Neural cell (in vitro differentiated cells): Measurements from ENCODE around the gene SMPD3.

ENCODE experiments used
- EZH2 ChIP-seq: fragments of 200-600, 300-800 bp; shearing (Covaris generic), sonication (generic); IDR thresholded peaks from 2 replicates; pipeline ENCODE4 v1.6.1; 2014; ENCODE audit warnings: antibody characterized with exemption, low read length, borderline replicate concordance, mild to moderate bottlenecking; ENCODE audit not compliant: insufficient read depth, poor library complexity, severe bottlenecking
- POLR2AphosphoS5 ChIP-seq: IDR thresholded peaks from 2 replicates; pipeline ENCODE4 v1.6.1; 2012
- SMC3 ChIP-seq: fragments of 450-650 bp; conservative IDR thresholded peaks from 2 replicates; pipeline ENCODE4 v1.6.1; 2014; ENCODE audit warnings: antibody characterized with exemption, mild to moderate bottlenecking, moderate library complexity; ENCODE audit not compliant: poor library complexity
- TF ChIP-seq, protein P1 (sequence below): fragments of 450-650 bp; IDR thresholded peaks from 2 replicates; pipeline ENCODE4 v1.5.1; 2014; ENCODE audit warnings: antibody characterized with exemption, mild to moderate bottlenecking, moderate library complexity; ENCODE audit not compliant: poor library complexity, severe bottlenecking
- TF ChIP-seq, protein P2 (sequence below): IDR thresholded peaks from 2 replicates; pipeline ENCODE4 v1.6.1; 2012; ENCODE audit warnings: borderline replicate concordance

DNA sequence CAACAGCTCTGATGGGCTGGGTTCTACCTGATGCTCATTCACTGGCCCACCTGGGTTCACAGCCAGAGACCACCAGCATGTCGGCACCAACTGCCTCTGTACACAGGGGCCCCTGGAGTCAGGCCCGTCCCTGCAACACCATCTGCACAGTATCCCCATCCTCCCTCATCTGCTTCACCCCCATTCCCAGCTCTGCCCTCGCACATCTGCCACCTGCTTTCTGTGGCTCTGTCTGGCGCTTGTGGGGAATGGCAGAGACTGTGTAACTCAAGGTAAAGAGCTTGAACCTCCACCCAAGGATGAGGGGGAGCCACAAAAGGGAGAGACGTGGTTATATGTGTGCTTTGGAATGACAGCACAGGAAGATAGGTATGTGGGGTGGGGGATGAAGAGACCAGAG lies 27.2 kb downstream of the SMPD3 start:
- TF ChIP-seq SMC3 (no peak), EZH2 (no peak), POLR2AphosphoS5 (no peak)
- TF ChIP-seq, protein P1, sequence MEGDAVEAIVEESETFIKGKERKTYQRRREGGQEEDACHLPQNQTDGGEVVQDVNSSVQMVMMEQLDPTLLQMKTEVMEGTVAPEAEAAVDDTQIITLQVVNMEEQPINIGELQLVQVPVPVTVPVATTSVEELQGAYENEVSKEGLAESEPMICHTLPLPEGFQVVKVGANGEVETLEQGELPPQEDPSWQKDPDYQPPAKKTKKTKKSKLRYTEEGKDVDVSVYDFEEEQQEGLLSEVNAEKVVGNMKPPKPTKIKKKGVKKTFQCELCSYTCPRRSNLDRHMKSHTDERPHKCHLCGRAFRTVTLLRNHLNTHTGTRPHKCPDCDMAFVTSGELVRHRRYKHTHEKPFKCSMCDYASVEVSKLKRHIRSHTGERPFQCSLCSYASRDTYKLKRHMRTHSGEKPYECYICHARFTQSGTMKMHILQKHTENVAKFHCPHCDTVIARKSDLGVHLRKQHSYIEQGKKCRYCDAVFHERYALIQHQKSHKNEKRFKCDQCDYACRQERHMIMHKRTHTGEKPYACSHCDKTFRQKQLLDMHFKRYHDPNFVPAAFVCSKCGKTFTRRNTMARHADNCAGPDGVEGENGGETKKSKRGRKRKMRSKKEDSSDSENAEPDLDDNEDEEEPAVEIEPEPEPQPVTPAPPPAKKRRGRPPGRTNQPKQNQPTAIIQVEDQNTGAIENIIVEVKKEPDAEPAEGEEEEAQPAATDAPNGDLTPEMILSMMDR: no peak
- TF ChIP-seq, protein P2, sequence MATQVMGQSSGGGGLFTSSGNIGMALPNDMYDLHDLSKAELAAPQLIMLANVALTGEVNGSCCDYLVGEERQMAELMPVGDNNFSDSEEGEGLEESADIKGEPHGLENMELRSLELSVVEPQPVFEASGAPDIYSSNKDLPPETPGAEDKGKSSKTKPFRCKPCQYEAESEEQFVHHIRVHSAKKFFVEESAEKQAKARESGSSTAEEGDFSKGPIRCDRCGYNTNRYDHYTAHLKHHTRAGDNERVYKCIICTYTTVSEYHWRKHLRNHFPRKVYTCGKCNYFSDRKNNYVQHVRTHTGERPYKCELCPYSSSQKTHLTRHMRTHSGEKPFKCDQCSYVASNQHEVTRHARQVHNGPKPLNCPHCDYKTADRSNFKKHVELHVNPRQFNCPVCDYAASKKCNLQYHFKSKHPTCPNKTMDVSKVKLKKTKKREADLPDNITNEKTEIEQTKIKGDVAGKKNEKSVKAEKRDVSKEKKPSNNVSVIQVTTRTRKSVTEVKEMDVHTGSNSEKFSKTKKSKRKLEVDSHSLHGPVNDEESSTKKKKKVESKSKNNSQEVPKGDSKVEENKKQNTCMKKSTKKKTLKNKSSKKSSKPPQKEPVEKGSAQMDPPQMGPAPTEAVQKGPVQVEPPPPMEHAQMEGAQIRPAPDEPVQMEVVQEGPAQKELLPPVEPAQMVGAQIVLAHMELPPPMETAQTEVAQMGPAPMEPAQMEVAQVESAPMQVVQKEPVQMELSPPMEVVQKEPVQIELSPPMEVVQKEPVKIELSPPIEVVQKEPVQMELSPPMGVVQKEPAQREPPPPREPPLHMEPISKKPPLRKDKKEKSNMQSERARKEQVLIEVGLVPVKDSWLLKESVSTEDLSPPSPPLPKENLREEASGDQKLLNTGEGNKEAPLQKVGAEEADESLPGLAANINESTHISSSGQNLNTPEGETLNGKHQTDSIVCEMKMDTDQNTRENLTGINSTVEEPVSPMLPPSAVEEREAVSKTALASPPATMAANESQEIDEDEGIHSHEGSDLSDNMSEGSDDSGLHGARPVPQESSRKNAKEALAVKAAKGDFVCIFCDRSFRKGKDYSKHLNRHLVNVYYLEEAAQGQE: no peak
